K562 (cell line): ENCODE results near the gene DIS3L2.

ENCODE experiments used
- POLR2AphosphoS2 ChIP-seq: IDR thresholded peaks from 2 replicates; pipeline ENCODE4 v1.6.1; 2012; ENCODE audit warnings: low read length, improper control_type of control experiment
- ZNF24 ChIP-seq: fragments of 450-650 bp; IDR thresholded peaks from 2 replicates; pipeline ENCODE4 v1.6.1; 2016
- TF ChIP-seq, protein P1 (sequence below): IDR thresholded peaks from 2 replicates; pipeline ENCODE4 v1.6.1; 2016; ENCODE audit warnings: missing genetic modification characterization, missing compliant biosample characterization

DNA sequence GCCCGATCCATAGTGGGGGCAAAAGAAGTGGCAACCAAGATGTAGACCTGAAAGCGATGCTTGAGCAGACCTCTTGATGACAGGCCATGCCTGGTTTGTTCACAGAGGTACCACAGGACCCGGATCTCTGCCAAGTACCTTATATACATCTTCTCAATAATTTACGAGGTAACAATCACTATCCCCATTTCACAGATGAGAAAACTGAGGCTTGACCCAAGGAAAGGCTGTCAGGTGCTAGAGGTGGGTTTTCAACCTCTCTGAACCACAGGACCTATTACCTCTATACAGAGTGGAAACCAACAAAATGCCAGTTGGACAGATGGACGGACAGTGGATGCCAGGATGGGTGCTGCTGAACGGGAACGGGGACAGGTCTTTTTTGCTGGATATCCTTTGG, 13.8 kb upstream of the DIS3L2 start:
- TF ChIP-seq POLR2AphosphoS2: no peak
- TF ChIP-seq, protein P1, sequence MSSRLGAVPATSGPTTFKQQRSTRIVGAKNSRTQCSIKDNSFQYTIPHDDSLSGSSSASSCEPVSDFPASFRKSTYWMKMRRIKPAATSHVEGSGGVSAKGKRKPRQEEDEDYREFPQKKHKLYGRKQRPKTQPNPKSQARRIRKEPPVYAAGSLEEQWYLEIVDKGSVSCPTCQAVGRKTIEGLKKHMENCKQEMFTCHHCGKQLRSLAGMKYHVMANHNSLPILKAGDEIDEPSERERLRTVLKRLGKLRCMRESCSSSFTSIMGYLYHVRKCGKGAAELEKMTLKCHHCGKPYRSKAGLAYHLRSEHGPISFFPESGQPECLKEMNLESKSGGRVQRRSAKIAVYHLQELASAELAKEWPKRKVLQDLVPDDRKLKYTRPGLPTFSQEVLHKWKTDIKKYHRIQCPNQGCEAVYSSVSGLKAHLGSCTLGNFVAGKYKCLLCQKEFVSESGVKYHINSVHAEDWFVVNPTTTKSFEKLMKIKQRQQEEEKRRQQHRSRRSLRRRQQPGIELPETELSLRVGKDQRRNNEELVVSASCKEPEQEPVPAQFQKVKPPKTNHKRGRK: no peak
- TF ChIP-seq ZNF24: no peak
